ENCODE data around the gene ARFGEF3. TPM values are rescaled to one million over a fixed set of nuclear protein-coding genes. Genes with fewer than 3 reads are reported as not detected.
A peak's percentile ranks its signal among the peaks of the same experiment; 100 is the strongest.

ARFGEF3 gene
- total RNA-seq, 1 donor from 2014 or later, result 1.9 TPM

DNA sequence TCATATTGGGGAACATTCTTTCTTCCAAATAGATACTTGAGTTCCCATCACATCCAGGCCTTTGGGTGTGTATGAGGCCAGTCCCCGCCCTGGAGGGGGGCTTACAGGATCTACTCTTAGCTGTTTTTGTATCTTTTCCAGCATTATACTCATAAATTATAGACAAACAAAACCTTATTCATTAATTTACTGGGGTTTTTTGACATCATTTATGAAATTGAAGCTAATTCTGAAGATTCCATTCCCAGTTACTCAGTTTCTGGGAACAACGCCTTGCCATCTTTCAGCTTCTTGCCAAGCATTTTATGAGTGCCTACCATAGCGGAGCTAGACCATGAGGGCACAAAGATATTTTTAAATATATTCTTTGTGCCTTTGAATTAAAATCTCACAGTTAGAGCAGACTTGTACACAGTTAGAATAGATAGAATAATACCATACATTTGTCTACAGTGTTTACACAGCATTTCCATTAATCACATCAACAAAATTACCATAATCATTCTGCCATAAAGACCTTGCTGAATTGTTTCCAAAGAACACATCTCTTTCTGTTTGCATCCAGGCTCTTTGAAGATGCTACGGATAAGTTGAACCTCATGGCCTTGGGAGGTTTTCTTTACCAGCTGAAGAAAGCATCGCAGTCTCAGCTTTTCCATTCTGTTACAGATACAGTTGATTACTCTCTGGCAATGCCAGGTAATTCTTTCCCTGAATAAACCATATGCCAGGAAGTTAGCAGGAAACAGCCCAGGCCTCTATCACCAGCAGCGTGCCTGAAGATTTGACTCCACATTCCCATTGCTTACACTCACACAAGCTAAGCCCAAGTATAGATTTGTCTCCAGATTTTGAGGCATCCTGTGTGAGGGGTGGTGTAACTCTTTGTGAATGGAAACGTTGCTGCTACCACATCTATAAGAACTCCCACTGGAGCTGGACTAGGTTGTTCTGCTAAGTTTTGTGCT is 132.0 kb downstream of the ARFGEF3 start:
- H3K27ac Mint-ChIP-seq (ENCODE audit: unreplicated experiment), result no peak overlapping the region
- no peaks in the 10 kb centered on the region for H3K27me3 Mint-ChIP-seq (ENCODE audit: low read depth, unreplicated experiment)
- H2AFZ ChIP-seq (ENCODE audit: low read depth, low read length), result no peak overlapping the region
- H3K4me1 ChIP-seq (ENCODE audit: insufficient read depth, low read length), result peaks cover 6% of the 10 kb centered on the region
- H3K79me2 ChIP-seq (ENCODE audit: insufficient read depth, low read length), result no peaks in the 10 kb centered on the region
- H3K4me3 Mint-ChIP-seq (ENCODE audit: unreplicated experiment), result no peak overlapping the region
- no peaks in the 10 kb centered on the region for H4K20me1 ChIP-seq (ENCODE audit: insufficient read depth, low read length)
- peaks cover 1% of the 10 kb centered on the region for H3K36me3 Mint-ChIP-seq (ENCODE audit: low read depth, unreplicated experiment)
- H3K36me3 ChIP-seq (ENCODE audit: insufficient read depth, low read length), result no peaks in the 10 kb centered on the region
- no peak overlapping the region for H3K4me3 ChIP-seq (ENCODE audit: insufficient read depth, low read depth, low read length)
- no peaks in the 10 kb centered on the region for H3K27me3 ChIP-seq (ENCODE audit: insufficient read depth, low read length)
- no peaks in the 10 kb centered on the region for H3K9me3 ChIP-seq (ENCODE audit: insufficient read depth, low read depth, low read length)
- no peak overlapping the region for H3K9ac ChIP-seq (ENCODE audit: low read length)
- no peak overlapping the region for H3K27ac ChIP-seq (ENCODE audit: low read depth, low read length)
- DNase-seq (ENCODE audit: low read depth) (peak; percentile 50), FAIRE-seq (no peak)
- TF ChIP-seq EZH2 (IDR thresholded peaks at IDR 0.05; ENCODE audit: insufficient read depth, low read length), result no peak
- TF ChIP-seq, protein P1, sequence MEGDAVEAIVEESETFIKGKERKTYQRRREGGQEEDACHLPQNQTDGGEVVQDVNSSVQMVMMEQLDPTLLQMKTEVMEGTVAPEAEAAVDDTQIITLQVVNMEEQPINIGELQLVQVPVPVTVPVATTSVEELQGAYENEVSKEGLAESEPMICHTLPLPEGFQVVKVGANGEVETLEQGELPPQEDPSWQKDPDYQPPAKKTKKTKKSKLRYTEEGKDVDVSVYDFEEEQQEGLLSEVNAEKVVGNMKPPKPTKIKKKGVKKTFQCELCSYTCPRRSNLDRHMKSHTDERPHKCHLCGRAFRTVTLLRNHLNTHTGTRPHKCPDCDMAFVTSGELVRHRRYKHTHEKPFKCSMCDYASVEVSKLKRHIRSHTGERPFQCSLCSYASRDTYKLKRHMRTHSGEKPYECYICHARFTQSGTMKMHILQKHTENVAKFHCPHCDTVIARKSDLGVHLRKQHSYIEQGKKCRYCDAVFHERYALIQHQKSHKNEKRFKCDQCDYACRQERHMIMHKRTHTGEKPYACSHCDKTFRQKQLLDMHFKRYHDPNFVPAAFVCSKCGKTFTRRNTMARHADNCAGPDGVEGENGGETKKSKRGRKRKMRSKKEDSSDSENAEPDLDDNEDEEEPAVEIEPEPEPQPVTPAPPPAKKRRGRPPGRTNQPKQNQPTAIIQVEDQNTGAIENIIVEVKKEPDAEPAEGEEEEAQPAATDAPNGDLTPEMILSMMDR (IDR thresholded peaks at IDR 0.05; ENCODE audit: insufficient read depth, low read depth, low read length), result no peak
- H3K4me1 Mint-ChIP-seq (ENCODE audit: low read depth, unreplicated experiment), result peaks cover 11% of the 10 kb centered on the region
- peaks cover 2% of the 10 kb centered on the region for H3K9me3 Mint-ChIP-seq (ENCODE audit: unreplicated experiment)
- no peak overlapping the region for H3K4me2 ChIP-seq (ENCODE audit: low read length)

DNA sequence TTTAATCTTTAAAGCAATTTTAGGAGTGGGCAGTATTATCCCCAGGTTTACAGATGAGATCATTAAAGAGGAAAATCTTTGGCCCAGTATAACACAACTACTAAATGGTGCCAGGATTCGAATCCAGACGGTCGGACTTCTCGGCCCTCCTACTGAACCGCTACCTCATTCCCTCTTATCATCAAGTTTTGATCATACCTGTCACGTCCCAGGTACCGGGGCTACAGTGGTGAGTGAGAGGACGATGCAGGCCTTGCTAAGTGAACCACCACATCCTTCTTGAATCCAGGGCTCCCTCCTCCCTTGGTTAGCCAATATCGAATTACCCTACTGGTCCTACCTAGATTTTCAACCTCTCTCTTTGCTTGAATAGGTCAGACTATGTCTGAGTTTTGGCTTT is 134.6 kb downstream of the ARFGEF3 start:
- no peak for DNase-seq (ENCODE audit: low read depth)
- Histone ChIP-seq H3K27me3 (ENCODE audit: insufficient read depth, low read length) (no peaks in the 10 kb centered on the region), H3K4me1 (ENCODE audit: insufficient read depth, low read length) (no peaks in the 10 kb centered on the region), H3K9ac (ENCODE audit: low read length) (no peak overlapping the region), H3K27ac (ENCODE audit: low read depth, low read length) (no peak overlapping the region), H3K9me3 (ENCODE audit: insufficient read depth, low read depth, low read length) (no peaks in the 10 kb centered on the region), H2AFZ (ENCODE audit: low read depth, low read length) (no peak overlapping the region), H3K36me3 (ENCODE audit: insufficient read depth, low read length) (no peaks in the 10 kb centered on the region), H3K79me2 (ENCODE audit: insufficient read depth, low read length) (no peaks in the 10 kb centered on the region), H3K4me3 (ENCODE audit: insufficient read depth, low read depth, low read length) (no peak overlapping the region), H3K4me2 (ENCODE audit: low read length) (no peak overlapping the region), H4K20me1 (ENCODE audit: insufficient read depth, low read length) (no peaks in the 10 kb centered on the region)
- TF ChIP-seq, protein P1 (IDR thresholded peaks at IDR 0.05; ENCODE audit: insufficient read depth, low read depth, low read length), result no peak
- TF ChIP-seq EZH2 (IDR thresholded peaks at IDR 0.05; ENCODE audit: insufficient read depth, low read length), result no peak
- H3K4me1 Mint-ChIP-seq (ENCODE audit: low read depth, unreplicated experiment), result peaks cover 5% of the 10 kb centered on the region
- H3K4me3 Mint-ChIP-seq (ENCODE audit: unreplicated experiment), result no peak overlapping the region
- no peaks in the 10 kb centered on the region for H3K27me3 Mint-ChIP-seq (ENCODE audit: low read depth, unreplicated experiment)
- no peak for FAIRE-seq
- H3K9me3 Mint-ChIP-seq (ENCODE audit: unreplicated experiment), result peaks cover 2% of the 10 kb centered on the region
- no peak overlapping the region for H3K27ac Mint-ChIP-seq (ENCODE audit: unreplicated experiment)
- peaks cover 1% of the 10 kb centered on the region for H3K36me3 Mint-ChIP-seq (ENCODE audit: low read depth, unreplicated experiment)

DNA sequence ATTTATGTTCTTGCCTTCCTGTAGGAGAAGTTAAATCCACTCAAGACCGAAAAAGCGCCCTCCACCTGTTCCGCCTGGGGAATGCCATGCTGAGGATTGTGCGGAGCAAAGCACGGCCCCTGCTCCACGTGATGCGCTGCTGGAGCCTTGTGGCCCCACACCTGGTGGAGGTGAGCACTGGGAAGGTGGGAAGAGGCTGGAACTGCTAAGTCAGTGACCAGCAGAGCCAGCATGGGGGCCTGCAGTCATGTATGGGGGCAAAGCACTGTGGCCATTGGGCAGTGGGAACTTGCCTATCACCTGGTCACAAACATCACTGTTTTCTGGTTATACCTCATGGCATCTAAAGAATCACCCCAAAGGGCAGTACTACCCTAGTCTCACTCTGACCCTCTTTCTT is 135.0 kb downstream of the ARFGEF3 start:
- Histone ChIP-seq H3K4me1 (ENCODE audit: insufficient read depth, low read length) (no peaks in the 10 kb centered on the region), H3K9me3 (ENCODE audit: insufficient read depth, low read depth, low read length) (no peaks in the 10 kb centered on the region), H3K9ac (ENCODE audit: low read length) (no peak overlapping the region), H3K4me3 (ENCODE audit: insufficient read depth, low read depth, low read length) (no peak overlapping the region), H2AFZ (ENCODE audit: low read depth, low read length) (no peak overlapping the region), H3K27ac (ENCODE audit: low read depth, low read length) (no peak overlapping the region), H4K20me1 (ENCODE audit: insufficient read depth, low read length) (no peaks in the 10 kb centered on the region), H3K27me3 (ENCODE audit: insufficient read depth, low read length) (no peaks in the 10 kb centered on the region), H3K4me2 (ENCODE audit: low read length) (no peak overlapping the region), H3K79me2 (ENCODE audit: insufficient read depth, low read length) (no peaks in the 10 kb centered on the region), H3K36me3 (ENCODE audit: insufficient read depth, low read length) (no peaks in the 10 kb centered on the region)
- TF ChIP-seq, protein P1 (IDR thresholded peaks at IDR 0.05; ENCODE audit: insufficient read depth, low read depth, low read length), result no peak
- TF ChIP-seq EZH2 (IDR thresholded peaks at IDR 0.05; ENCODE audit: insufficient read depth, low read length), result no peak
- FAIRE-seq, result no peak
- no peak overlapping the region for H3K4me3 Mint-ChIP-seq (ENCODE audit: unreplicated experiment)
- peaks cover 1% of the 10 kb centered on the region for H3K36me3 Mint-ChIP-seq (ENCODE audit: low read depth, unreplicated experiment)
- no peaks in the 10 kb centered on the region for H3K27me3 Mint-ChIP-seq (ENCODE audit: low read depth, unreplicated experiment)
- no peak for DNase-seq (ENCODE audit: low read depth)
- peaks cover 2% of the 10 kb centered on the region for H3K9me3 Mint-ChIP-seq (ENCODE audit: unreplicated experiment)
- H3K4me1 Mint-ChIP-seq (ENCODE audit: low read depth, unreplicated experiment), result peaks cover 9% of the 10 kb centered on the region
- no peak overlapping the region for H3K27ac Mint-ChIP-seq (ENCODE audit: unreplicated experiment)

All from astrocyte (in vitro differentiated cells and primary cell).